HepG2 (cell line): ENCODE results near the gene CYTH2. TPM values are rescaled to one million over a fixed set of nuclear protein-coding genes. Genes with fewer than 3 reads are reported as not detected.
A peak's percentile ranks its signal among the peaks of the same experiment; 100 is the strongest.
"Not testable (repeated sequence)": the region's sequence is repeated elsewhere in the genome, so short reads cannot be mapped to it uniquely, and the experiment has no call there.

ENCODE experiments used
- ATAC-seq: fragments of 200-7000 bp; cut with Tn5 transposase; 3 replicates; pipeline ENCODE4 v1.9.1; 2020; ENCODE audit warnings: mild to moderate bottlenecking, moderate library complexity
- BruUV-seq: library from RNA; stranded (reverse); fragments of 400-500 nt; replicated peaks from 2 replicates; lab custom pipeline; 2021; lab: Mats Ljungman, UMichigan
- CTCF ChIA-PET: fragments of 300-600 bp; formaldehyde crosslinking; extraction: SDS; loops from one replicate; lab custom pipeline; 2021; ENCODE audit warnings: low total read pairs, inconsistent platforms, low intra/inter-chr PET ratio; lab: Yijun Ruan, JAX
- POLR2A ChIA-PET: fragments of 350-600 bp; sonication (Branson Sonifier 250); formaldehyde crosslinking; loops from one replicate; lab custom pipeline; 2020; ENCODE audit warnings: antibody characterized with exemption, inconsistent platforms; lab: Yijun Ruan, JAX
- DNase-seq: peaks from one replicate; pipeline ENCODE4 v3.0.0-alpha.2; 2015; ENCODE audit warnings: low spot score
- FAIRE-seq: peaks from 3 replicates; lab custom pipeline; 2011; peaks lifted over from hg19 to GRCh38; lab: Jason Lieb, UNC
- H2AFZ ChIP-seq: one replicate; pipeline ENCODE4 v1.6.1; 2011; ENCODE audit warnings: low read length, inconsistent platforms
- H3K27ac ChIP-seq: fragments of 300-600 bp; 3 replicates; pipeline ENCODE4 v1.8.0; 2011; ENCODE audit warnings: mixed run types, mild to moderate bottlenecking, mixed read lengths, low read length, inconsistent platforms; ENCODE audit not compliant: insufficient read depth; ENCODE audit errors: extremely low read length
- H3K27me3 ChIP-seq, 2 experiments: fragments of 200-600 bp in 1 of 2; 2 replicates in 1 of 2; 3 replicates in 1 of 2; pipeline versions ENCODE4 v1.6.0 to v1.8.0; 2011; ENCODE audit warnings: low read length in 2 of 2, mild to moderate bottlenecking in 2 of 2, moderate library complexity in 2 of 2, inconsistent platforms in 1 of 2; ENCODE audit not compliant: insufficient read depth in 2 of 2, control insufficient read depth in 1 of 2
- H3K36me3 ChIP-seq, 2 experiments: fragments of 200-600 bp in 1 of 2; replicated peaks in 1 of 2; 2 replicates in 1 of 2; 3 replicates in 1 of 2; pipeline versions ENCODE4 v1.5.1 to v1.8.0; 2011; ENCODE audit warnings: low read length in 2 of 2, inconsistent platforms in 1 of 2; ENCODE audit not compliant: insufficient read depth in 2 of 2, control insufficient read depth in 1 of 2
- H3K4me1 ChIP-seq: 2 replicates; pipeline ENCODE4 v1.5.1; 2012; ENCODE audit warnings: low read length, inconsistent platforms; ENCODE audit not compliant: insufficient read depth
- H3K4me2 ChIP-seq: 2 replicates; pipeline ENCODE4 v1.6.0; 2011; ENCODE audit warnings: low read depth, low read length, inconsistent platforms
- H3K4me3 ChIP-seq, 3 experiments: fragments of 200-600 bp in 1 of 3; sonication (generic), shearing (Covaris generic) in 1 of 3; replicated peaks in 1 of 3; 2 replicates each; pipeline ENCODE4 v1.5.1; 2011 to 2016; ENCODE audit warnings: low read length in 3 of 3, inconsistent platforms in 2 of 3, low read depth in 2 of 3, mild to moderate bottlenecking in 2 of 3, control low read depth in 1 of 3, mixed read lengths in 1 of 3; ENCODE audit not compliant: insufficient read depth in 1 of 3
- H3K79me2 ChIP-seq: one replicate; pipeline ENCODE4 v1.6.1; 2011; ENCODE audit warnings: low read length, inconsistent platforms; ENCODE audit not compliant: insufficient read depth
- H3K9ac ChIP-seq: 2 replicates; pipeline ENCODE4 v1.6.0; 2011; ENCODE audit warnings: mild to moderate bottlenecking, low read depth, low read length, inconsistent platforms; ENCODE audit not compliant: insufficient read depth
- H3K9me3 ChIP-seq: 2 replicates; pipeline ENCODE4 v1.5.1; 2012; ENCODE audit warnings: mild to moderate bottlenecking, low read length
- H4K20me1 ChIP-seq: 2 replicates; pipeline ENCODE4 v1.6.0; 2011; ENCODE audit warnings: inconsistent platforms, mild to moderate bottlenecking, low read length, moderate library complexity; ENCODE audit not compliant: insufficient read depth
- CEBPB ChIP-seq: IDR thresholded peaks from 2 replicates; pipeline ENCODE4 v1.6.1; 2011; ENCODE audit warnings: low read depth, low read length, improper control_type of control experiment, borderline replicate concordance
- CEBPG ChIP-seq: IDR thresholded peaks from 2 replicates; pipeline ENCODE4 v1.6.1; 2016
- FOXA1 ChIP-seq, 2 experiments: fragments of 450-650 bp in 1 of 2; sonication (generic) in 1 of 2; formaldehyde crosslinking in 1 of 2; IDR thresholded peaks; 2 replicates each; pipeline versions ENCODE4 v1.4.0 to v1.6.1; 2016 to 2020; ENCODE audit warnings: missing genetic modification reagents in 1 of 2
- FOXA3 ChIP-seq: IDR thresholded peaks from 2 replicates; pipeline ENCODE4 v1.6.1; 2016; ENCODE audit warnings: missing genetic modification reagents, missing compliant biosample characterization
- GATAD2A ChIP-seq: IDR thresholded peaks from 2 replicates; pipeline ENCODE4 v1.6.1; 2016
- HDAC1 ChIP-seq: sonication (generic); formaldehyde crosslinking; IDR thresholded peaks from 2 replicates; pipeline ENCODE4 v1.5.1; 2020; ENCODE audit warnings: mild to moderate bottlenecking, missing genetic modification reagents
- KDM2A ChIP-seq: sonication (generic); formaldehyde crosslinking; IDR thresholded peaks from 2 replicates; pipeline ENCODE4 v1.4.0; 2020; ENCODE audit warnings: low read depth, missing genetic modification reagents, borderline replicate concordance
- ZNF121 ChIP-seq: sonication (generic); formaldehyde crosslinking; IDR thresholded peaks from 2 replicates; pipeline ENCODE4 v1.5.0; 2020; ENCODE audit warnings: mild to moderate bottlenecking, missing genetic modification reagents
- WGBS: methylation state at CpG from one replicate; pipeline ENCODE4 v1.1.6; 2017; ENCODE audit warnings: low lambda C conversion rate; 5-methylcytosine and 5-hydroxymethylcytosine counted together
- in situ Hi-C: cut with HindIII; loops from 2 replicates; pipeline ENCODE4 v1.10.0; 2017; ENCODE audit warnings: low pct_unique_long_range_greater_than_20kb; ENCODE audit not compliant: extremely low pct_ligation_motif_present
- intact Hi-C: fragments of 100-400 bp; cut with micrococcal nuclease; formaldehyde crosslinking; loops from one replicate; pipeline ENCODE4 v1.10.0; 2022; ENCODE audit not compliant: unreplicated experiment
- polyA plus RNA-seq, 8 experiments: library from polyadenylated mRNA; depleted of rRNA in 3 of 8; stranded (reverse) in 7 of 8; unstranded in 1 of 8; fragments of >200 nt; fragmentation: Illumina TruSeq in 4 of 8; extraction: Trizol in 4 of 8; gene quantifications; 2 replicates each; pipeline versions ENCODE4 v1.2.1 to v1.2.3, GENCODE V29; 2011 to 2016; ENCODE audit warnings: low read depth in 4 of 8, missing spikeins in 1 of 8, mixed read lengths in 1 of 8; ENCODE audit not compliant: insufficient read depth in 1 of 8
- total RNA-seq, 5 experiments: library from RNA; depleted of rRNA; stranded (reverse); fragments of >200 nt; fragmentation: Illumina TruSeq; extraction: Trizol; gene quantifications; 2 replicates each; pipeline ENCODE4 v1.2.3, GENCODE V29; 2016; ENCODE audit warnings: low read depth in 1 of 5
- TF ChIP-seq, protein P1 (sequence below): sonication (generic); formaldehyde crosslinking; IDR thresholded peaks from 2 replicates; pipeline ENCODE4 v1.4.0; 2020; ENCODE audit warnings: missing genetic modification reagents
- TF ChIP-seq, protein P2 (sequence below): sonication (generic); formaldehyde crosslinking; IDR thresholded peaks from 2 replicates; pipeline ENCODE4 v1.4.0; 2020; ENCODE audit warnings: missing genetic modification reagents

CYTH2 gene
- total and polyA plus RNA-seq, 2 of the 13 experiments (the other 11 are each of a cell fraction or from before 2014, with no cell fraction given), result 16.5 to 39.3 TPM

DNA sequence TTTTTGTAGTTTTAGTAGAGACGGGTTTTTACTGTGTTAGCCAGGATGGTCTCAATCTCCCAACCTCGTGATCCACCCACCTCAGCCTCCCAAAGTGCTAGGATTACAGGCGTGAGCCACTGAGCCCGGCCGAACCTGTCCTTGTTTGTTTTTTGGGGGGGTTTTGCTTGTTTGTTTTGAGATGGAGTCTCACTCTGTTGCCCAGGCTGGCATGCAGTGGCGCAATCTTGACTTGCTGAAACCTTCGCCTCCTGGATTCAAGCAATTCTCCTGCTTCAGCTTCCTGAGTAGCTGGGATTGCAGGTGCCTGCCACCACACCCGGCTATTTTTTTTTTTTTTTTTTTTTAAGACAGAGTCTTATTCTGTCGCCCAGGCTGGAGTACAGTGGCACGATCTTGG lies 17.5 kb downstream of the CYTH2 start:
- H3K4me3 ChIP-seq, in situ Hi-C loops, H3K27me3 ChIP-seq, H3K79me2 ChIP-seq, CTCF ChIA-PET, DNase-seq, FAIRE-seq, H2AFZ ChIP-seq, H3K27ac ChIP-seq, H3K9ac ChIP-seq, BruUV-seq, intact Hi-C loops, H4K20me1 ChIP-seq, H3K36me3 ChIP-seq, ATAC-seq, H3K9me3 ChIP-seq, H3K4me2 ChIP-seq: not testable (repeated sequence)
- peaks cover 32% of the 10 kb centered on the region for H3K4me1 ChIP-seq
- POLR2A ChIA-PET, result interaction anchor here (1.5 to 2.1 kb wide), 4 partner anchors 17 to 133 kb away, joined by 7 to 11 read pairs (median 10); partner anchors contain the start of genes RPL18 and SPHK2
- WGBS, result 32% methylated on average over 10 of the region's 10 CpGs
- TF ChIP-seq FOXA3 (peak; percentile 72), CEBPB (peak; percentile 32; the same call in 1 of the 2 replicates), HDAC1 (CRISPR knock-in tag) (0 out of 2 replicates have a peak, but pooled peaks have one; percentile 22), KDM2A (CRISPR knock-in tag) (0 out of 2 replicates have a peak, but pooled peaks have one; percentile 5), ZNF121 (CRISPR knock-in tag) (peak; percentile 97), FOXA1 (IDR thresholded peaks at IDR 0.05) (0 out of 2 replicates have a peak, but pooled peaks have one; percentile 7), FOXA1 (CRISPR knock-in tag; IDR thresholded peaks at IDR 0.05) (peak; percentile 67; the same call in 1 of the 2 replicates), GATAD2A (CRISPR knock-in tag) (0 out of 2 replicates have a peak, but pooled peaks have one; percentile 15), CEBPG (CRISPR knock-in tag) (peak; percentile 50)
- TF ChIP-seq, protein P1, sequence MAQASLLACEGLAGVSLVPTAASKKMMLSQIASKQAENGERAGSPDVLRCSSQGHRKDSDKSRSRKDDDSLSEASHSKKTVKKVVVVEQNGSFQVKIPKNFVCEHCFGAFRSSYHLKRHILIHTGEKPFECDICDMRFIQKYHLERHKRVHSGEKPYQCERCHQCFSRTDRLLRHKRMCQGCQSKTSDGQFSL (CRISPR knock-in tag), result peak; percentile 80; the same call in 1 of the 2 replicates
- TF ChIP-seq, protein P2, sequence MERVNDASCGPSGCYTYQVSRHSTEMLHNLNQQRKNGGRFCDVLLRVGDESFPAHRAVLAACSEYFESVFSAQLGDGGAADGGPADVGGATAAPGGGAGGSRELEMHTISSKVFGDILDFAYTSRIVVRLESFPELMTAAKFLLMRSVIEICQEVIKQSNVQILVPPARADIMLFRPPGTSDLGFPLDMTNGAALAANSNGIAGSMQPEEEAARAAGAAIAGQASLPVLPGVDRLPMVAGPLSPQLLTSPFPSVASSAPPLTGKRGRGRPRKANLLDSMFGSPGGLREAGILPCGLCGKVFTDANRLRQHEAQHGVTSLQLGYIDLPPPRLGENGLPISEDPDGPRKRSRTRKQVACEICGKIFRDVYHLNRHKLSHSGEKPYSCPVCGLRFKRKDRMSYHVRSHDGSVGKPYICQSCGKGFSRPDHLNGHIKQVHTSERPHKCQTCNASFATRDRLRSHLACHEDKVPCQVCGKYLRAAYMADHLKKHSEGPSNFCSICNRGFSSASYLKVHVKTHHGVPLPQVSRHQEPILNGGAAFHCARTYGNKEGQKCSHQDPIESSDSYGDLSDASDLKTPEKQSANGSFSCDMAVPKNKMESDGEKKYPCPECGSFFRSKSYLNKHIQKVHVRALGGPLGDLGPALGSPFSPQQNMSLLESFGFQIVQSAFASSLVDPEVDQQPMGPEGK (CRISPR knock-in tag), result peak; percentile 31; the same call in 1 of the 2 replicates
